HCT116 (cell line): ENCODE measurements around the gene UPB1. TPM values are rescaled to one million over a fixed set of nuclear protein-coding genes. Genes with fewer than 3 reads are reported as not detected.

Source experiments
- ATAC-seq: fragments of 200-7000 bp; cut with Tn5 transposase; 2 replicates; pipeline ENCODE4 v1.9.1; 2020; ENCODE audit warnings: mild to moderate bottlenecking, moderate library complexity
- BruUV-seq: library from RNA; stranded (reverse); fragments of 400-500 nt; replicated peaks from 2 replicates; lab custom pipeline; 2021; lab: Mats Ljungman, UMichigan
- CTCF ChIA-PET: fragments of 300-600 bp; sonication (Branson Sonifier 250); formaldehyde crosslinking; loops from one replicate; lab custom pipeline; 2021; ENCODE audit warnings: antibody characterized with exemption; lab: Charles Lee
- POLR2A ChIA-PET: fragments of 300-600, 350-600 bp; sonication (Branson Sonifier 250); formaldehyde crosslinking; loops from one replicate; lab custom pipeline; 2021; ENCODE audit warnings: antibody characterized with exemption; lab: Charles Lee
- RAD21 ChIA-PET, 2 experiments: fragments of 300-600 bp; sonication (Branson Sonifier 250); formaldehyde crosslinking; loops; one replicate each; lab custom pipeline; 2023; ENCODE audit warnings: low total read pairs in 2 of 2; ENCODE audit not compliant: uncharacterized antibody in 2 of 2, unreplicated experiment in 2 of 2, low non-redundant PET in 1 of 2; lab: Charles Lee
- DNase-seq: peaks from one replicate; pipeline ENCODE4 v3.0.0-alpha.2; 2010; ENCODE audit warnings: low read depth, low spot score
- H2AFZ ChIP-seq: fragments of 200-600 bp; shearing (Covaris generic), sonication (generic); 2 replicates; pipeline ENCODE4 v1.6.1; 2017; ENCODE audit warnings: low read depth, mixed run types, mixed read lengths, antibody characterized with exemption, low read length; ENCODE audit not compliant: poor library complexity, severe bottlenecking
- H3K27ac ChIP-seq: 2 replicates; pipeline ENCODE4 v1.5.1; 2012; ENCODE audit warnings: low read depth, low read length
- H3K27me3 ChIP-seq: fragments of 200-600 bp; sonication (generic); 2 replicates; pipeline ENCODE4 v1.6.1; 2016; ENCODE audit warnings: mixed run types, low read length, mixed read lengths; ENCODE audit not compliant: insufficient read depth
- H3K36me3 ChIP-seq, 2 experiments: fragments of 200-500 bp in 1 of 2; fragments of 200-600 bp in 1 of 2; sonication (Bioruptor generic) in 1 of 2; sonication (generic) in 1 of 2; 2 replicates each; pipeline versions ENCODE4 v1.5.1 to v1.6.1; 2014 to 2016; ENCODE audit warnings: low read length in 2 of 2, inconsistent platforms in 1 of 2, mixed read lengths in 1 of 2, mixed run types in 1 of 2; ENCODE audit not compliant: insufficient read depth in 2 of 2, control insufficient read depth in 1 of 2
- H3K4me1 ChIP-seq, 2 experiments: fragments of 200-600 bp in 1 of 2; sonication (generic) in 1 of 2; 2 replicates each; pipeline versions ENCODE4 v1.5.1 to v1.6.1; 2012 to 2017; ENCODE audit warnings: low read length in 2 of 2, inconsistent platforms in 1 of 2, mild to moderate bottlenecking in 1 of 2, mixed read lengths in 1 of 2, mixed run types in 1 of 2, moderate library complexity in 1 of 2; ENCODE audit not compliant: insufficient read depth in 2 of 2, control insufficient read depth in 1 of 2
- H3K4me2 ChIP-seq: fragments of 200-600 bp; sonication (generic); 2 replicates; pipeline ENCODE4 v1.6.1; 2017; ENCODE audit warnings: mixed run types, low read length, mixed read lengths
- H3K4me3 ChIP-seq, 2 experiments: fragments of 200-600 bp in 1 of 2; sonication (generic) in 1 of 2; replicated peaks in 1 of 2; 2 replicates each; pipeline ENCODE4 v1.5.1; 2011 to 2016; ENCODE audit warnings: low read length in 2 of 2, control low read depth in 1 of 2, low read depth in 1 of 2, mild to moderate bottlenecking in 1 of 2, mixed read lengths in 1 of 2, mixed run types in 1 of 2
- H3K79me2 ChIP-seq: fragments of 200-600 bp; sonication (generic); 2 replicates; pipeline ENCODE4 v1.6.1; 2017; ENCODE audit warnings: mild to moderate bottlenecking, mixed run types, low read length, moderate library complexity, mixed read lengths; ENCODE audit not compliant: insufficient read depth
- H3K9ac ChIP-seq: fragments of 200-600 bp; sonication (generic); 2 replicates; pipeline ENCODE4 v1.6.1; 2016; ENCODE audit warnings: low read length, mixed read lengths
- H3K9me2 ChIP-seq: fragments of 200-600 bp; sonication (generic), shearing (Covaris generic); 2 replicates; pipeline ENCODE4 v1.6.1; 2017; ENCODE audit warnings: mixed run types, mild to moderate bottlenecking, moderate library complexity; ENCODE audit not compliant: insufficient read depth
- H3K9me3 ChIP-seq, 2 experiments: fragments of 200-500 bp in 1 of 2; fragments of 200-600 bp in 1 of 2; sonication (Bioruptor generic) in 1 of 2; sonication (generic) in 1 of 2; 2 replicates each; pipeline ENCODE4 v1.6.1; 2014 to 2017; ENCODE audit warnings: low read length in 2 of 2, mixed read lengths in 2 of 2, inconsistent platforms in 1 of 2, low read depth in 1 of 2, mild to moderate bottlenecking in 1 of 2, mixed run types in 1 of 2, moderate library complexity in 1 of 2; ENCODE audit not compliant: control insufficient read depth in 1 of 2, insufficient read depth in 1 of 2
- H4K20me1 ChIP-seq: fragments of 200-600 bp; sonication (generic), shearing (Covaris generic); 2 replicates; pipeline ENCODE4 v1.6.1; 2017; ENCODE audit warnings: mixed run types, mild to moderate bottlenecking, moderate library complexity; ENCODE audit not compliant: insufficient read depth
- CBX3 ChIP-seq: IDR thresholded peaks from 2 replicates; pipeline ENCODE4 v1.6.1; 2012; ENCODE audit warnings: low read depth
- CEBPB ChIP-seq: IDR thresholded peaks from 2 replicates; pipeline ENCODE4 v1.6.1; 2012; ENCODE audit warnings: low read depth
- EGR1 ChIP-seq: IDR thresholded peaks from 2 replicates; pipeline ENCODE4 v1.6.1; 2012; ENCODE audit warnings: low read depth
- EZH2 ChIP-seq: fragments of 200-600 bp; sonication (generic); IDR thresholded peaks from 2 replicates; pipeline ENCODE4 v1.6.1; 2017; ENCODE audit warnings: antibody characterized with exemption, mixed run types
- FOSL1 ChIP-seq: IDR thresholded peaks from 2 replicates; pipeline ENCODE4 v1.6.1; 2012; ENCODE audit warnings: low read depth
- POLR2A ChIP-seq: IDR thresholded peaks from 2 replicates; pipeline ENCODE4 v1.7.0; 2011; ENCODE audit warnings: borderline replicate concordance; ENCODE audit not compliant: insufficient read depth, insufficient read length; ENCODE audit errors: extremely low read depth
- POLR2AphosphoS5 ChIP-seq: IDR thresholded peaks from 2 replicates; pipeline ENCODE4 v1.6.1; 2011; ENCODE audit warnings: mild to moderate bottlenecking, low read depth, low read length, moderate library complexity
- SIN3A ChIP-seq: IDR thresholded peaks from 2 replicates; pipeline ENCODE4 v1.6.1; 2012; ENCODE audit warnings: low read depth
- SRF ChIP-seq: IDR thresholded peaks from 2 replicates; pipeline ENCODE4 v1.6.1; 2012; ENCODE audit warnings: low read depth
- TCF7L2 ChIP-seq: IDR thresholded peaks from 2 replicates; pipeline ENCODE4 v1.7.0; 2011; ENCODE audit warnings: borderline replicate concordance, inconsistent platforms; ENCODE audit not compliant: insufficient read depth, insufficient read length; ENCODE audit errors: extremely low read depth
- ZFX ChIP-seq: fragments of 450-650 bp; IDR thresholded peaks from 2 replicates; pipeline ENCODE4 v1.6.1; 2017
- ZNF274 ChIP-seq: fragments of 200-500 bp; sonication (Bioruptor generic); IDR thresholded peaks from 2 replicates; pipeline ENCODE4 v1.6.1; 2014; ENCODE audit warnings: mild to moderate bottlenecking, low read depth, low read length, inconsistent platforms
- intact Hi-C: fragments of 100-400 bp; cut with micrococcal nuclease; formaldehyde crosslinking; loops from 2 replicates; pipeline ENCODE4 v1.10.0; 2022
- total RNA-seq: library from RNA; stranded (reverse); gene quantifications from one replicate; pipeline ENCODE4 v1.2.1, GENCODE V29; 2021; ENCODE audit not compliant: unreplicated experiment
- TF ChIP-seq, protein P1 (sequence below), 3 experiments: fragments of 200-600 bp in 1 of 3; sonication (generic) in 1 of 3; IDR thresholded peaks in 2 of 3; conservative IDR thresholded peaks in 1 of 3; 2 replicates each; pipeline ENCODE4 v1.5.1; 2012 to 2017; ENCODE audit warnings: low read depth in 2 of 3, low read length in 2 of 3, antibody characterized with exemption in 1 of 3, borderline replicate concordance in 1 of 3, control low read depth in 1 of 3, mild to moderate bottlenecking in 1 of 3, mixed read lengths in 1 of 3, mixed run types in 1 of 3, moderate library complexity in 1 of 3; ENCODE audit not compliant: insufficient read depth in 1 of 3
- TF ChIP-seq, protein P2 (sequence below): IDR thresholded peaks from 2 replicates; pipeline ENCODE4 v1.6.1; 2012; ENCODE audit warnings: low read depth

Gene UPB1
- total RNA-seq, 1 experiment from 2014 or later, result 0.27 TPM

DNA sequence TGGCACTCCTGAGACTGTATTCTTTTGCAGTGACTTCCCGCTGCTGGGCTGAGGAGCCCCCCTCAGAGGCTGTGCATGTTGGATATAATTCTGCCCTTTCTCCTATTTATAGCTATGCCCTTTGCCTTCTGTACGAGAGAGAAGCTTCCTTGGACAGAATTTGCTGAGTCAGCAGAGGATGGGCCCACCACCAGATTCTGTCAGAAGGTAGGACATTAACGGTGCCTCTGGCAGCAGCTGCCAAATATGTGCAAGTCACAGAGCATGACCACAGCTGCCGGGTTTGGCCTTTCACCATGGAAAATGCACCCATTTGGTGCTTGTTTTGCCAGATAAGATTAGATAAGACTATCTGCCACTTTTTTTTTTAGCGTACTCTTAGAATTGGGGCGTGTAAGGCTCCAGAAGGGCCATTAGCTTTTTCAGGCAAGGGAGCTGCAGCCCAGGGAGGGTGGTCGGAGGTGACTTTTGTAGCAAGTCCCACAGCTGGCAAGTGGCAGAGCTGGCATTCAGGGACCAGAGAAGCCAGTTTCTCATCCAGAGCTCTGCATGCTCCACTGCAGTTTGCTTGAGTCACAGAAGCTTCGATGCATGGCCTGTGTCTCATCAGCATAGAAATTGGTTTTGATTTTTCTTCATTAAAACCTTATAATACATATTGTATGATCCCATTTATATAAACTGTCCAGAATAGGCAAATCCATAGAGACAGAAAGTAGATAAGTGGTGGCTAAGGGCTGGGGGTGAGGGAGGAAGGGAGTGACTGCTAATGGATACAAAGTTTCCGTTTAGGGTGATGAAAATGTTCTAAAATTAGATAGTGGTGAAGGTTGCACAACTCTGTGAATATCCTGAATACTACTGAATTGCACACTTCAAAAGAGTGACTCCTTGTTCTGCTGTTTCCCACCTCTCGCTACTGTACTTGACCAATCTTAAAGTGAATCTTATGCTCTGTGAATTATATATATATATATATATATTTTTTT lies 15.8 kb downstream of the UPB1 start:
- Histone ChIP-seq H3K4me2 (no peak overlapping the region), H3K27me3 (peaks cover 4% of the 10 kb centered on the region; the same call in 1 of the 2 replicates), H3K9me3 (no peaks in the 10 kb centered on the region), H3K79me2 (no peaks in the 10 kb centered on the region), H3K4me3 (no peak overlapping the region), H4K20me1 (no peaks in the 10 kb centered on the region), H2AFZ (no peak overlapping the region), H3K36me3 (no peaks in the 10 kb centered on the region), H3K27ac (no peak overlapping the region), H3K4me1 (peaks cover 0 to 5% of the 10 kb centered on the region in 2 experiments; a peak in 1 of 4 replicates), H3K9ac (no peak overlapping the region), H3K9me2 (no peaks in the 10 kb centered on the region)
- intact Hi-C loops, result no loop called here
- ChIA-PET CTCF (interaction anchor here (0.7 to 1.1 kb wide), 3 partner anchors 12 to 89 kb away, joined by 3 to 4 read pairs (median 4); no protein-coding TSS in a partner anchor), RAD21 (no interaction called here), POLR2A (no interaction called here)
- DNase-seq (no peak), ATAC-seq (no peak)
- TF ChIP-seq POLR2A, result no peak
- no peak for TF ChIP-seq ZFX
- no peak for TF ChIP-seq FOSL1
- TF ChIP-seq CBX3, result no peak
- TF ChIP-seq POLR2AphosphoS5, result no peak
- no TSS peak for BruUV-seq

DNA sequence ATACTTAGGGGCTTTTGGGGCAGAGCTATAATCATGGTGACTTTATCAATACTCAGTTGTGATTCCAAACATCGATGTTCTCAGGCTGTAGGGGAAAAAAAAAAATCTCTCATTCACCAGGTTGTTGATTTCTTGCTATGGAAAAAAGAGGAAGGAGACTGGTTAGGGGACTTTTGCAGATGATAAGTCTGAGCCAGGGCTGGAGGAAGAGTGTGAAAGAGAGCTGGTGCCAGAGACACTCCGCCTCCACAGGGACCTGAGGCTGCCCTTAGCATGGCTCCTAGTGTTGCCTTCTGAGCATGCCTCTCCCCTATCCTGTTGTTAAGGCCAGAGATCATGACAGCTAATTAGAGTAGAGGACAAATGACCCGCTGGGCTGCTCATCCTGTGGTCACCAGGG lies 16.9 kb downstream of the UPB1 start:
- DNase-seq (no peak), ATAC-seq (no peak)
- Histone ChIP-seq H3K4me2 (no peak overlapping the region), H3K9me3 (no peaks in the 10 kb centered on the region), H3K27ac (no peak overlapping the region), H4K20me1 (no peaks in the 10 kb centered on the region), H3K79me2 (no peaks in the 10 kb centered on the region), H3K4me1 (peaks cover 0 to under 1% of the 10 kb centered on the region in 2 experiments; a peak in 1 of 4 replicates), H2AFZ (no peak overlapping the region), H3K9me2 (no peaks in the 10 kb centered on the region), H3K4me3 (no peak overlapping the region), H3K27me3 (peaks cover 5% of the 10 kb centered on the region; the same call in 1 of the 2 replicates), H3K9ac (no peak overlapping the region), H3K36me3 (no peaks in the 10 kb centered on the region)
- intact Hi-C loops, result no loop called here
- CTCF ChIA-PET, result no interaction called here
- BruUV-seq, result no TSS peak
- POLR2A ChIA-PET, result no interaction called here
- RAD21 ChIA-PET, result interaction anchor here in 1 of 2 experiments (0.7 kb wide), 1 partner anchor 92 kb away, joined by 3 read pairs; no protein-coding TSS in a partner anchor
- no peak for TF ChIP-seq SIN3A
- TF ChIP-seq, protein P1, sequence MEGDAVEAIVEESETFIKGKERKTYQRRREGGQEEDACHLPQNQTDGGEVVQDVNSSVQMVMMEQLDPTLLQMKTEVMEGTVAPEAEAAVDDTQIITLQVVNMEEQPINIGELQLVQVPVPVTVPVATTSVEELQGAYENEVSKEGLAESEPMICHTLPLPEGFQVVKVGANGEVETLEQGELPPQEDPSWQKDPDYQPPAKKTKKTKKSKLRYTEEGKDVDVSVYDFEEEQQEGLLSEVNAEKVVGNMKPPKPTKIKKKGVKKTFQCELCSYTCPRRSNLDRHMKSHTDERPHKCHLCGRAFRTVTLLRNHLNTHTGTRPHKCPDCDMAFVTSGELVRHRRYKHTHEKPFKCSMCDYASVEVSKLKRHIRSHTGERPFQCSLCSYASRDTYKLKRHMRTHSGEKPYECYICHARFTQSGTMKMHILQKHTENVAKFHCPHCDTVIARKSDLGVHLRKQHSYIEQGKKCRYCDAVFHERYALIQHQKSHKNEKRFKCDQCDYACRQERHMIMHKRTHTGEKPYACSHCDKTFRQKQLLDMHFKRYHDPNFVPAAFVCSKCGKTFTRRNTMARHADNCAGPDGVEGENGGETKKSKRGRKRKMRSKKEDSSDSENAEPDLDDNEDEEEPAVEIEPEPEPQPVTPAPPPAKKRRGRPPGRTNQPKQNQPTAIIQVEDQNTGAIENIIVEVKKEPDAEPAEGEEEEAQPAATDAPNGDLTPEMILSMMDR (IDR thresholded peaks at IDR 0.05 in 2 of 3, conservative IDR thresholded peaks at IDR 0.05 in 1 of 3; ENCODE audit: borderline replicate concordance in 1 of 3, insufficient read depth in 1 of 3, low read depth in 2 of 3, low read length in 2 of 3), result no peak
- no peak for TF ChIP-seq TCF7L2
- TF ChIP-seq CEBPB, result no peak
- no peak for TF ChIP-seq EGR1
- no peak for TF ChIP-seq EZH2
- TF ChIP-seq ZFX, result no peak
- no peak for TF ChIP-seq POLR2AphosphoS5
- TF ChIP-seq, protein P2, sequence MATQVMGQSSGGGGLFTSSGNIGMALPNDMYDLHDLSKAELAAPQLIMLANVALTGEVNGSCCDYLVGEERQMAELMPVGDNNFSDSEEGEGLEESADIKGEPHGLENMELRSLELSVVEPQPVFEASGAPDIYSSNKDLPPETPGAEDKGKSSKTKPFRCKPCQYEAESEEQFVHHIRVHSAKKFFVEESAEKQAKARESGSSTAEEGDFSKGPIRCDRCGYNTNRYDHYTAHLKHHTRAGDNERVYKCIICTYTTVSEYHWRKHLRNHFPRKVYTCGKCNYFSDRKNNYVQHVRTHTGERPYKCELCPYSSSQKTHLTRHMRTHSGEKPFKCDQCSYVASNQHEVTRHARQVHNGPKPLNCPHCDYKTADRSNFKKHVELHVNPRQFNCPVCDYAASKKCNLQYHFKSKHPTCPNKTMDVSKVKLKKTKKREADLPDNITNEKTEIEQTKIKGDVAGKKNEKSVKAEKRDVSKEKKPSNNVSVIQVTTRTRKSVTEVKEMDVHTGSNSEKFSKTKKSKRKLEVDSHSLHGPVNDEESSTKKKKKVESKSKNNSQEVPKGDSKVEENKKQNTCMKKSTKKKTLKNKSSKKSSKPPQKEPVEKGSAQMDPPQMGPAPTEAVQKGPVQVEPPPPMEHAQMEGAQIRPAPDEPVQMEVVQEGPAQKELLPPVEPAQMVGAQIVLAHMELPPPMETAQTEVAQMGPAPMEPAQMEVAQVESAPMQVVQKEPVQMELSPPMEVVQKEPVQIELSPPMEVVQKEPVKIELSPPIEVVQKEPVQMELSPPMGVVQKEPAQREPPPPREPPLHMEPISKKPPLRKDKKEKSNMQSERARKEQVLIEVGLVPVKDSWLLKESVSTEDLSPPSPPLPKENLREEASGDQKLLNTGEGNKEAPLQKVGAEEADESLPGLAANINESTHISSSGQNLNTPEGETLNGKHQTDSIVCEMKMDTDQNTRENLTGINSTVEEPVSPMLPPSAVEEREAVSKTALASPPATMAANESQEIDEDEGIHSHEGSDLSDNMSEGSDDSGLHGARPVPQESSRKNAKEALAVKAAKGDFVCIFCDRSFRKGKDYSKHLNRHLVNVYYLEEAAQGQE, result no peak
- TF ChIP-seq CBX3, result no peak
- no peak for TF ChIP-seq ZNF274
- TF ChIP-seq SRF, result no peak
